Uterus (tissue), 2 donors: ENCODE data around the gene THRB.

Source experiments
- POLR2A ChIP-seq, 2 donors: fragments of 450-650 bp; IDR thresholded peaks; one replicate each; pipeline ENCODE4 v1.6.1; 2016; ENCODE audit warnings: antibody characterized with exemption in 2 of 2, mild to moderate bottlenecking in 1 of 2, moderate library complexity in 1 of 2
- TF ChIP-seq, protein P1 (sequence below), 4 experiments: fragments of 200-600 bp in 2 of 4; fragments of 450-650 bp in 2 of 4; sonication (generic) in 2 of 4; IDR thresholded peaks; one replicate each; pipeline ENCODE4 v1.5.1; 2016 to 2019; ENCODE audit warnings: antibody characterized with exemption in 4 of 4, mild to moderate bottlenecking in 2 of 4, moderate library complexity in 1 of 4

DNA sequence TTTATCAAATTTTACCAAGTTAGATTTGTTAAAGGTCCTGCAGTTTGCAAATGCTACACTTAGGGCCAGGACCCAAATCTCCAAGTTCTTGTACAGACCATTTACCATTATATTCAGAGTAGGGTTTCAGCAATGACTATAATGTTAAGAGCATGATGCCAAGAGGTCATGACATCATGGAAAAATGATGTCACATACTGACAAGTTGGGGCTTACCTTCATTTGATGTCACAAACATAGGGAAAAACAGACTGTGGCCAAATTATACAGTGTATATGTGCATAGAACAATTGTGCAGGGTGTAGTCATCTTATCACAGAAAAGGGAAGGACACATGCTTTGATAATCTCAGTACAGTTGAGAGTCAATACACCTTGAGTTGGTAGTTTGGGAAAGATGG, 10.1 kb upstream of the THRB start:
- TF ChIP-seq, protein P1, sequence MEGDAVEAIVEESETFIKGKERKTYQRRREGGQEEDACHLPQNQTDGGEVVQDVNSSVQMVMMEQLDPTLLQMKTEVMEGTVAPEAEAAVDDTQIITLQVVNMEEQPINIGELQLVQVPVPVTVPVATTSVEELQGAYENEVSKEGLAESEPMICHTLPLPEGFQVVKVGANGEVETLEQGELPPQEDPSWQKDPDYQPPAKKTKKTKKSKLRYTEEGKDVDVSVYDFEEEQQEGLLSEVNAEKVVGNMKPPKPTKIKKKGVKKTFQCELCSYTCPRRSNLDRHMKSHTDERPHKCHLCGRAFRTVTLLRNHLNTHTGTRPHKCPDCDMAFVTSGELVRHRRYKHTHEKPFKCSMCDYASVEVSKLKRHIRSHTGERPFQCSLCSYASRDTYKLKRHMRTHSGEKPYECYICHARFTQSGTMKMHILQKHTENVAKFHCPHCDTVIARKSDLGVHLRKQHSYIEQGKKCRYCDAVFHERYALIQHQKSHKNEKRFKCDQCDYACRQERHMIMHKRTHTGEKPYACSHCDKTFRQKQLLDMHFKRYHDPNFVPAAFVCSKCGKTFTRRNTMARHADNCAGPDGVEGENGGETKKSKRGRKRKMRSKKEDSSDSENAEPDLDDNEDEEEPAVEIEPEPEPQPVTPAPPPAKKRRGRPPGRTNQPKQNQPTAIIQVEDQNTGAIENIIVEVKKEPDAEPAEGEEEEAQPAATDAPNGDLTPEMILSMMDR (IDR thresholded peaks at IDR 0.05), result no peak
- no peak for TF ChIP-seq POLR2A (IDR thresholded peaks at IDR 0.05)
